Hematopoietic multipotent progenitor cell treated with erythropoietin and hydrocortisone succinate and interleukin-3 and kit ligand, for 17 days (in vitro differentiated cells): ENCODE results near the gene ATP11C.
"Not testable (repeated sequence)": the region's sequence is repeated elsewhere in the genome, so short reads cannot be mapped to it uniquely, and the experiment has no call there.

ENCODE experiments used
- DNase-seq: peaks from one replicate; pipeline ENCODE4 v3.0.0-alpha.2; 2015; ENCODE audit warnings: low spot score

Gene ATP11C

GRCh38 chrX:139924069-139924695 lies 8.7 kb downstream of the ATP11C start:
- no peak for DNase-seq

GRCh38 chrX:139921142-139921541 lies 11.7 kb downstream of the ATP11C start:
- DNase-seq: not testable (repeated sequence)

- no peak for DNase-seq
These were observed 12.5 kb downstream of the ATP11C start for GRCh38 chrX:139920316-139920715.

- DNase-seq: no peak
These were observed 18.4 kb downstream of the ATP11C start for GRCh38 chrX:139914421-139914820.

GRCh38 chrX:139909712-139910111 lies 23.1 kb downstream of the ATP11C start:
- no peak for DNase-seq

GRCh38 chrX:139907078-139907477 lies 25.8 kb downstream of the ATP11C start:
- no peak for DNase-seq

- DNase-seq: no peak
These were observed 27.1 kb downstream of the ATP11C start for GRCh38 chrX:139905743-139906142.

GRCh38 chrX:139905051-139905450 lies 27.8 kb downstream of the ATP11C start:
- DNase-seq: no peak

GRCh38 chrX:139903210-139903609 lies 29.6 kb downstream of the ATP11C start:
- no peak for DNase-seq

- no peak for DNase-seq
These were observed 30.3 kb downstream of the ATP11C start for GRCh38 chrX:139902559-139902958.

- no peak for DNase-seq
These were observed 34.5 kb downstream of the ATP11C start for GRCh38 chrX:139898334-139898733.

GRCh38 chrX:139892512-139892911 lies 40.3 kb downstream of the ATP11C start:
- DNase-seq: no peak

- no peak for DNase-seq
These were observed 41.7 kb downstream of the ATP11C start for GRCh38 chrX:139890991-139891700.

GRCh38 chrX:139889760-139890159 lies 43.1 kb downstream of the ATP11C start:
- DNase-seq: no peak

- DNase-seq: no peak
These were observed 48.9 kb downstream of the ATP11C start for GRCh38 chrX:139883984-139884383.

GRCh38 chrX:139882299-139882698 lies 50.6 kb downstream of the ATP11C start:
- no peak for DNase-seq

- DNase-seq: no peak
These were observed 51.3 kb downstream of the ATP11C start for GRCh38 chrX:139881572-139881971.

GRCh38 chrX:139881130-139881529 lies 51.7 kb downstream of the ATP11C start:
- DNase-seq: no peak

GRCh38 chrX:139877710-139878414 lies 55.0 kb downstream of the ATP11C start:
- DNase-seq: no peak

- no peak for DNase-seq
These were observed 57.0 kb downstream of the ATP11C start for GRCh38 chrX:139875841-139876240.

- no peak for DNase-seq
These were observed 63.1 kb downstream of the ATP11C start for GRCh38 chrX:139869796-139870195.

GRCh38 chrX:139864640-139865039 lies 68.2 kb downstream of the ATP11C start:
- no peak for DNase-seq

- DNase-seq: no peak
These were observed 70.6 kb downstream of the ATP11C start for GRCh38 chrX:139862208-139862607.
